A549 (cell line): ENCODE results near the gene POU2F3. TPM values are rescaled to one million over a fixed set of nuclear protein-coding genes. Genes with fewer than 3 reads are reported as not detected.
A peak's percentile ranks its signal among the peaks of the same experiment; 100 is the strongest.

ENCODE experiments used
- ATAC-seq, 2 experiments: fragments of 200-7000 bp in 1 of 2; fragments of >200 bp in 1 of 2; cut with Nextera tagmentation in 1 of 2; cut with Tn5 transposase in 1 of 2; 3 replicates each; pipeline versions ENCODE4 v1.8.0 to v1.9.1; 2018 to 2020; ENCODE audit warnings: mild to moderate bottlenecking in 1 of 2, moderate library complexity in 1 of 2
- CTCF ChIA-PET: fragments of 300-600 bp; sonication (Branson Sonifier 250); formaldehyde crosslinking; extraction: SDS; loops from one replicate; lab custom pipeline; 2021; ENCODE audit warnings: antibody characterized with exemption, inconsistent platforms; lab: Yijun Ruan, JAX
- POLR2A ChIA-PET: fragments of 350-600 bp; formaldehyde crosslinking; extraction: SDS; loops from one replicate; lab custom pipeline; 2021; ENCODE audit warnings: antibody characterized with exemption, inconsistent platforms; lab: Yijun Ruan, JAX
- DNase-seq, 2 experiments: peaks; one replicate each; pipeline versions ENCODE4 v3.0.0 to v3.0.0-alpha.2; 2011 to 2016; ENCODE audit warnings: low read depth in 1 of 2, low spot score in 1 of 2
- FAIRE-seq: peaks from 2 replicates; lab custom pipeline; 2011; peaks lifted over from hg19 to GRCh38; lab: Jason Lieb, UNC
- H3K27ac ChIP-seq, 2 experiments: fragments of >200 bp; sonication (Bioruptor Twin); formaldehyde crosslinking; 3 replicates each; pipeline ENCODE4 v1.5.1; 2016 to 2017
- H3K4me1 ChIP-seq: fragments of >200 bp; sonication (Bioruptor Twin); formaldehyde crosslinking; 3 replicates; pipeline ENCODE4 v1.6.1; 2016
- H3K4me2 ChIP-seq: fragments of >200 bp; sonication (Bioruptor Twin); formaldehyde crosslinking; 3 replicates; pipeline ENCODE4 v1.6.1; 2016
- H3K4me3 ChIP-seq: fragments of >200 bp; sonication (Bioruptor Twin); formaldehyde crosslinking; 3 replicates; pipeline ENCODE4 v1.5.1; 2016
- H3K9me3 ChIP-seq: fragments of >200 bp; sonication (Bioruptor Twin); formaldehyde crosslinking; 3 replicates; pipeline ENCODE4 v1.6.1; 2016
- BHLHE40 ChIP-seq: IDR thresholded peaks from 2 replicates; pipeline ENCODE4 v1.6.1; 2012; ENCODE audit warnings: low read depth, low read length, inconsistent platforms
- CEBPB ChIP-seq, 2 experiments: fragments of >200 bp in 1 of 2; sonication (Bioruptor Twin) in 1 of 2; formaldehyde crosslinking in 1 of 2; IDR thresholded peaks; 2 replicates each; pipeline ENCODE4 v1.6.1; 2012 to 2016
- CHD2 ChIP-seq: fragments of 150-350 bp; IDR thresholded peaks from 2 replicates; pipeline ENCODE4 v1.6.1; 2014; ENCODE audit warnings: low read length; ENCODE audit not compliant: partially characterized antibody
- CHD4 ChIP-seq: fragments of 200-600 bp; sonication (generic); IDR thresholded peaks from 2 replicates; pipeline ENCODE4 v1.6.1; 2016; ENCODE audit warnings: antibody characterized with exemption, mild to moderate bottlenecking, borderline replicate concordance
- EHF ChIP-seq: fragments of 250-450 bp; sonication (Bioruptor Pico); IDR thresholded peaks from 2 replicates; pipeline ENCODE4 v1.5.0; 2020; ENCODE audit warnings: mild to moderate bottlenecking
- ELK1 ChIP-seq: fragments of 150-350 bp; IDR thresholded peaks from 2 replicates; pipeline ENCODE4 v1.6.1; 2014; ENCODE audit warnings: low read depth, mild to moderate bottlenecking, low read length
- EP300 ChIP-seq, 2 experiments: fragments of >200 bp; sonication (Bioruptor Twin); formaldehyde crosslinking; IDR thresholded peaks; 2 replicates in 1 of 2; 3 replicates in 1 of 2; pipeline ENCODE4 v1.6.1; 2016 to 2017
- FOSL2 ChIP-seq, 2 experiments: fragments of 450-650 bp in 1 of 2; fragments of >200 bp in 1 of 2; sonication (Bioruptor Twin) in 1 of 2; formaldehyde crosslinking; IDR thresholded peaks; 2 replicates each; pipeline versions ENCODE4 v1.5.0 to v1.6.1; 2016 to 2020; ENCODE audit warnings: mild to moderate bottlenecking in 1 of 2, moderate library complexity in 1 of 2
- FOXS1 ChIP-seq: fragments of 250-450 bp; sonication (Bioruptor Pico); IDR thresholded peaks from 2 replicates; pipeline ENCODE4 v1.5.0; 2020; ENCODE audit warnings: mild to moderate bottlenecking, moderate library complexity
- HES2 ChIP-seq: fragments of >200 bp; sonication (Bioruptor Twin); formaldehyde crosslinking; IDR thresholded peaks from 2 replicates; pipeline ENCODE4 v1.6.1; 2016
- HEYL ChIP-seq: fragments of 250-450 bp; sonication (Bioruptor Pico); IDR thresholded peaks from 2 replicates; pipeline ENCODE4 v1.8.0; 2021; ENCODE audit warnings: mild to moderate bottlenecking, moderate library complexity
- HMGXB4 ChIP-seq: fragments of 250-450 bp; sonication (Bioruptor Pico); IDR thresholded peaks from 2 replicates; pipeline ENCODE4 v1.5.0; 2021; ENCODE audit warnings: mild to moderate bottlenecking, moderate library complexity, borderline replicate concordance
- HOXA7 ChIP-seq: fragments of 250-450 bp; sonication (Bioruptor Pico); IDR thresholded peaks from 2 replicates; pipeline ENCODE4 v1.5.0; 2020; ENCODE audit warnings: mild to moderate bottlenecking, moderate library complexity
- HOXB13 ChIP-seq: fragments of 250-450 bp; sonication (Bioruptor Pico); IDR thresholded peaks from 2 replicates; pipeline ENCODE4 v1.5.0; 2020; ENCODE audit warnings: low read depth, mild to moderate bottlenecking, moderate library complexity
- JUNB ChIP-seq: fragments of >200 bp; sonication (Bioruptor Twin); formaldehyde crosslinking; IDR thresholded peaks from 2 replicates; pipeline ENCODE4 v1.6.1; 2016
- KDM5A ChIP-seq: fragments of 200-600 bp; sonication (generic); IDR thresholded peaks from 2 replicates; pipeline ENCODE4 v1.6.1; 2016; ENCODE audit warnings: antibody characterized with exemption, mild to moderate bottlenecking
- MAFK ChIP-seq: fragments of 450-650 bp; IDR thresholded peaks from 2 replicates; pipeline ENCODE4 v1.6.1; 2014; ENCODE audit not compliant: partially characterized antibody
- MAZ ChIP-seq: fragments of 150-350 bp; IDR thresholded peaks from 2 replicates; pipeline ENCODE4 v1.6.1; 2014; ENCODE audit warnings: antibody characterized with exemption, low read depth, low read length, borderline replicate concordance
- NFE2L2 ChIP-seq: fragments of 150-350 bp; conservative IDR thresholded peaks from 2 replicates; pipeline ENCODE4 v1.6.1; 2014; ENCODE audit warnings: low read length
- NPAS2 ChIP-seq: fragments of 250-450 bp; sonication (Bioruptor Pico); IDR thresholded peaks from 2 replicates; pipeline ENCODE4 v1.8.0; 2022; ENCODE audit warnings: mild to moderate bottlenecking, moderate library complexity, borderline replicate concordance
- NR3C1 ChIP-seq: fragments of >200 bp; sonication (Bioruptor Twin); formaldehyde crosslinking; IDR thresholded peaks from 3 replicates; pipeline ENCODE4 v1.6.1; 2017
- POLR2A ChIP-seq: IDR thresholded peaks from 2 replicates; pipeline ENCODE4 v1.6.1; 2012; ENCODE audit warnings: mild to moderate bottlenecking, low read length
- RAD21 ChIP-seq, 2 experiments: fragments of >200 bp in 1 of 2; sonication (Bioruptor Twin) in 1 of 2; formaldehyde crosslinking in 1 of 2; IDR thresholded peaks in 1 of 2; conservative IDR thresholded peaks in 1 of 2; 2 replicates in 1 of 2; 3 replicates in 1 of 2; pipeline ENCODE4 v1.6.1; 2012 to 2018; ENCODE audit warnings: inconsistent platforms in 1 of 2
- RCOR1 ChIP-seq: fragments of 150-350 bp; IDR thresholded peaks from 2 replicates; pipeline ENCODE4 v1.6.1; 2014; ENCODE audit warnings: antibody characterized with exemption, low read length, low read depth
- TP53 ChIP-seq: fragments of 250-450 bp; sonication (Bioruptor Pico); IDR thresholded peaks from 2 replicates; pipeline ENCODE4 v1.5.0; 2021; ENCODE audit warnings: mild to moderate bottlenecking, moderate library complexity
- WGBS: methylation state at CpG from one replicate; pipeline ENCODE4 v1.1.6; 2017; ENCODE audit errors: missing lambda C conversion rate; 5-methylcytosine and 5-hydroxymethylcytosine counted together
- polyA plus RNA-seq, 4 experiments: library from polyadenylated mRNA; depleted of rRNA in 3 of 4; stranded (reverse); fragments of >200 nt; fragmentation: RNase III in 1 of 4; extraction: RNeasy Plus Mini Kit Qiagen cat#74134 plus additional on column Dnase treatment in 1 of 4; gene quantifications; 2 replicates in 3 of 4; 3 replicates in 1 of 4; pipeline ENCODE4 v1.2.3, GENCODE V29; 2011 to 2017

The POU2F3 gene
- polyA plus RNA-seq, 2 of the 4 experiments (the other 2 are of a cell fraction) = not detected

GRCh38 chr11:120327311-120327710 lies 87.4 kb downstream of the POU2F3 start:
- Histone ChIP-seq H3K4me2 (peak overlapping the region; percentile 78), H3K27ac (no peak overlapping the region), H3K4me1 (peaks cover 37% of the 10 kb centered on the region), H3K4me3 (no peak overlapping the region), H3K9me3 (no peaks in the 10 kb centered on the region)
- DNase-seq (no peak), ATAC-seq (no peak), FAIRE-seq (no peak)
- no peak for TF ChIP-seq RAD21 (conservative IDR thresholded peaks at IDR 0.05 in 1 of 2, IDR thresholded peaks at IDR 0.05 in 1 of 2)
- TF ChIP-seq CHD4 = no peak
- no peak for TF ChIP-seq KDM5A
- no peak for TF ChIP-seq MAFK
- no peak for TF ChIP-seq EP300 (IDR thresholded peaks at IDR 0.05)
- TF ChIP-seq FOSL2 (IDR thresholded peaks at IDR 0.05) = no peak
- TF ChIP-seq FOSL2 (CRISPR knock-in tag; IDR thresholded peaks at IDR 0.05) = no peak
- no peak for TF ChIP-seq POLR2A
- TF ChIP-seq NFE2L2 = no peak
- no peak for TF ChIP-seq JUNB
- no peak for TF ChIP-seq CHD2
- no peak for TF ChIP-seq RCOR1
- no peak for TF ChIP-seq HOXB13 (CRISPR knock-in tag)
- TF ChIP-seq EHF = no peak
- no peak for TF ChIP-seq HES2
- no peak for TF ChIP-seq HMGXB4 (CRISPR knock-in tag)
- POLR2A ChIA-PET = no interaction called here
- CTCF ChIA-PET = interaction anchor here (1.2 to 1.8 kb wide), 2 partner anchors 24 to 155 kb away, joined by 3 to 9 read pairs; no protein-coding TSS in a partner anchor
- WGBS = 88% methylated on average over 4 of the region's 4 CpGs

GRCh38 chr11:120329556-120329955 lies 89.6 kb downstream of the POU2F3 start:
- no peak for DNase-seq
- ChIA-PET POLR2A (no interaction called here), CTCF (interaction anchor here (1.2 kb wide), 1 partner anchor 182 kb away, joined by 4 read pairs; the partner anchor contains the start of gene GRIK4)
- no peaks in the 10 kb centered on the region for H3K9me3 ChIP-seq
- peaks cover 53% of the 10 kb centered on the region for H3K4me1 ChIP-seq
- H3K4me3 ChIP-seq = no peak overlapping the region
- ATAC-seq = no peak
- TF ChIP-seq NPAS2 (no peak), HES2 (no peak), HEYL (no peak), FOXS1 (CRISPR knock-in tag) (no peak), BHLHE40 (no peak), RCOR1 (no peak), CEBPB (IDR thresholded peaks at IDR 0.05) (no peak), NR3C1 (no peak), POLR2A (no peak), MAZ (no peak)
- WGBS = 76% methylated on average over 3 of the region's 3 CpGs
- FAIRE-seq = no peak
- H3K27ac ChIP-seq = no peak overlapping the region
- H3K4me2 ChIP-seq = no peak overlapping the region

- FAIRE-seq (no peak), ATAC-seq (no peak), DNase-seq (no peak)
- H3K9me3 ChIP-seq = no peaks in the 10 kb centered on the region
- peaks cover 53% of the 10 kb centered on the region for H3K4me1 ChIP-seq
- no peak overlapping the region for H3K4me3 ChIP-seq
- TF ChIP-seq HOXA7 (CRISPR knock-in tag) = no peak
- no peak for TF ChIP-seq NFE2L2
- TF ChIP-seq NPAS2 = no peak
- TF ChIP-seq TP53 = no peak
- no peak for TF ChIP-seq ELK1
- peak overlapping the region in 1 of 2 experiments; percentile 17; a peak in 1 of 6 replicates for H3K27ac ChIP-seq
- no peak overlapping the region for H3K4me2 ChIP-seq
- POLR2A ChIA-PET = no interaction called here
- CTCF ChIA-PET = interaction anchor here (1.2 kb wide), 1 partner anchor 181 kb away, joined by 4 read pairs; the partner anchor contains the start of gene GRIK4
- 94% methylated on average over 6 of the region's 6 CpGs for WGBS
These were observed 90.1 kb downstream of the POU2F3 start for GRCh38 chr11:120330045-120330444.
